Measurements from ENCODE around the gene TMEM208. TPM values are rescaled to one million over a fixed set of nuclear protein-coding genes. Genes with fewer than 3 reads are reported as not detected.

Gene TMEM208
- total RNA-seq, 1 donor from 2014 or later: 47.5 TPM

DNA sequence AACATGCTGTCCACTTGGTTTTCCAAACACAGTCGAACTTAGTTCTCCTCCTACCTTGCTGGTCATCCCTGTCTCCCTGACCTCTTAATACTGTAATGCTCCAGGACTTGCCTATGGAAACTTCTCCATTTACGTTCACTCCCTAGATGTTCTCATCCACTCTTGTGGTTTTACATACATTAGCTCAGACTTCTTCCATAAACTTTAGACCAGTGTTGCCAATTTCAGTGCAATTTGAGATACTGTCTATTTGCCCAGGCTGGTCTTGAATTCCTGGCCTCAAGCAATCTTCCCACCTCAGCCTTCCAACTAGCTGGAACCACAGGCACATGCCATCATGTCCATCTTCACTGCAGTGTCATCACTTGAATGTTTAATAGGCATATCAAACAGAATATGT lies 44.6 kb upstream of the TMEM208 start:
- peak overlapping the region; percentile 91 for H3K4me2 ChIP-seq (ENCODE audit: low read length)
- H3K9ac ChIP-seq (ENCODE audit: low read length): no peak overlapping the region

DNA sequence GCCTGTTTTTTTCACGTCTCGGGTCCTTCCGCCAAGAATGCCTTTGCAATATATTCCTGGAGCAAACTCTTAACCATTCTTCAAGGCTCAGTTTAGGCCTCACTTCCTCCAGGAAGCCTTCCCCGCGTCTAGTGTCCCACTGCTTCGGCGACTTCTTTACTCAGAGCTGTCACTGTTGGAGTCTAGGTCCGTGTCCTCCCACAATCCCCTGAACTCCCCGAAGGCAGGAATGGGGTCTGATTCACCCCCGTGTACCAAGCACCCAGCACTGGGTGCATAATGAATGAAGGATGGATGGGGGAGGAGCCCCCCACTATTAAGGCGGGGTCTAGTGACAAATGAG lies 43.7 kb upstream of the TMEM208 start:
- FAIRE-seq (no peak), DNase-seq (ENCODE audit: low read depth) (no peak)
- Histone ChIP-seq H3K36me3 (ENCODE audit: insufficient read depth, low read length) (no peaks in the 10 kb centered on the region), H3K9me3 (ENCODE audit: insufficient read depth, low read depth, low read length) (no peaks in the 10 kb centered on the region), H3K4me1 (ENCODE audit: insufficient read depth, low read length) (peaks cover 33% of the 10 kb centered on the region), H4K20me1 (ENCODE audit: insufficient read depth, low read length) (peaks cover 58% of the 10 kb centered on the region), H2AFZ (ENCODE audit: low read depth, low read length) (peak overlapping the region; percentile 94), H3K9ac (ENCODE audit: low read length) (peak overlapping the region; percentile 90), H3K4me2 (ENCODE audit: low read length) (peak overlapping the region; percentile 91), H3K27ac (ENCODE audit: low read depth, low read length) (peak overlapping the region; percentile 30), H3K27me3 (ENCODE audit: insufficient read depth, low read length) (no peaks in the 10 kb centered on the region), H3K79me2 (ENCODE audit: insufficient read depth, low read length) (peaks cover 23% of the 10 kb centered on the region), H3K4me3 (ENCODE audit: insufficient read depth, low read depth, low read length) (peak overlapping the region; percentile 70)
- peaks cover 5% of the 10 kb centered on the region for H3K27me3 Mint-ChIP-seq (ENCODE audit: low read depth, unreplicated experiment)
- TF ChIP-seq, protein P1, sequence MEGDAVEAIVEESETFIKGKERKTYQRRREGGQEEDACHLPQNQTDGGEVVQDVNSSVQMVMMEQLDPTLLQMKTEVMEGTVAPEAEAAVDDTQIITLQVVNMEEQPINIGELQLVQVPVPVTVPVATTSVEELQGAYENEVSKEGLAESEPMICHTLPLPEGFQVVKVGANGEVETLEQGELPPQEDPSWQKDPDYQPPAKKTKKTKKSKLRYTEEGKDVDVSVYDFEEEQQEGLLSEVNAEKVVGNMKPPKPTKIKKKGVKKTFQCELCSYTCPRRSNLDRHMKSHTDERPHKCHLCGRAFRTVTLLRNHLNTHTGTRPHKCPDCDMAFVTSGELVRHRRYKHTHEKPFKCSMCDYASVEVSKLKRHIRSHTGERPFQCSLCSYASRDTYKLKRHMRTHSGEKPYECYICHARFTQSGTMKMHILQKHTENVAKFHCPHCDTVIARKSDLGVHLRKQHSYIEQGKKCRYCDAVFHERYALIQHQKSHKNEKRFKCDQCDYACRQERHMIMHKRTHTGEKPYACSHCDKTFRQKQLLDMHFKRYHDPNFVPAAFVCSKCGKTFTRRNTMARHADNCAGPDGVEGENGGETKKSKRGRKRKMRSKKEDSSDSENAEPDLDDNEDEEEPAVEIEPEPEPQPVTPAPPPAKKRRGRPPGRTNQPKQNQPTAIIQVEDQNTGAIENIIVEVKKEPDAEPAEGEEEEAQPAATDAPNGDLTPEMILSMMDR (IDR thresholded peaks at IDR 0.05; ENCODE audit: insufficient read depth, low read depth, low read length): no peak
- TF ChIP-seq EZH2 (IDR thresholded peaks at IDR 0.05; ENCODE audit: insufficient read depth, low read length): no peak
- peaks cover 5% of the 10 kb centered on the region for H3K36me3 Mint-ChIP-seq (ENCODE audit: low read depth, unreplicated experiment)
- H3K4me1 Mint-ChIP-seq (ENCODE audit: low read depth, unreplicated experiment): peaks cover 15% of the 10 kb centered on the region
- no peaks in the 10 kb centered on the region for H3K9me3 Mint-ChIP-seq (ENCODE audit: unreplicated experiment)
- H3K27ac Mint-ChIP-seq (ENCODE audit: unreplicated experiment): no peak overlapping the region
- H3K4me3 Mint-ChIP-seq (ENCODE audit: unreplicated experiment): no peak overlapping the region

More for the DNA sequence above, 44.6 kb upstream of the TMEM208 start:
- H3K36me3 ChIP-seq (ENCODE audit: insufficient read depth, low read length): no peaks in the 10 kb centered on the region
- H3K27me3 Mint-ChIP-seq (ENCODE audit: low read depth, unreplicated experiment): peaks cover 11% of the 10 kb centered on the region
- FAIRE-seq (no peak), DNase-seq (ENCODE audit: low read depth) (no peak)
- H3K4me1 Mint-ChIP-seq (ENCODE audit: low read depth, unreplicated experiment): peaks cover 14% of the 10 kb centered on the region
- H3K4me1 ChIP-seq (ENCODE audit: insufficient read depth, low read length): peaks cover 33% of the 10 kb centered on the region
- peaks cover 8% of the 10 kb centered on the region for H3K36me3 Mint-ChIP-seq (ENCODE audit: low read depth, unreplicated experiment)
- no peak overlapping the region for H3K4me3 Mint-ChIP-seq (ENCODE audit: unreplicated experiment)
- no peaks in the 10 kb centered on the region for H3K9me3 ChIP-seq (ENCODE audit: insufficient read depth, low read depth, low read length)
- no peak overlapping the region for H2AFZ ChIP-seq (ENCODE audit: low read depth, low read length)
- H3K27me3 ChIP-seq (ENCODE audit: insufficient read depth, low read length): no peaks in the 10 kb centered on the region
- H3K9me3 Mint-ChIP-seq (ENCODE audit: unreplicated experiment): peaks cover 2% of the 10 kb centered on the region
- no peak for TF ChIP-seq EZH2 (IDR thresholded peaks at IDR 0.05; ENCODE audit: insufficient read depth, low read length)
- TF ChIP-seq, protein P1 (IDR thresholded peaks at IDR 0.05; ENCODE audit: insufficient read depth, low read depth, low read length): no peak
- H3K79me2 ChIP-seq (ENCODE audit: insufficient read depth, low read length): peaks cover 23% of the 10 kb centered on the region
- H4K20me1 ChIP-seq (ENCODE audit: insufficient read depth, low read length): peaks cover 68% of the 10 kb centered on the region
- no peak overlapping the region for H3K27ac ChIP-seq (ENCODE audit: low read depth, low read length)
- H3K27ac Mint-ChIP-seq (ENCODE audit: unreplicated experiment): no peak overlapping the region
- no peak overlapping the region for H3K4me3 ChIP-seq (ENCODE audit: insufficient read depth, low read depth, low read length)

DNA sequence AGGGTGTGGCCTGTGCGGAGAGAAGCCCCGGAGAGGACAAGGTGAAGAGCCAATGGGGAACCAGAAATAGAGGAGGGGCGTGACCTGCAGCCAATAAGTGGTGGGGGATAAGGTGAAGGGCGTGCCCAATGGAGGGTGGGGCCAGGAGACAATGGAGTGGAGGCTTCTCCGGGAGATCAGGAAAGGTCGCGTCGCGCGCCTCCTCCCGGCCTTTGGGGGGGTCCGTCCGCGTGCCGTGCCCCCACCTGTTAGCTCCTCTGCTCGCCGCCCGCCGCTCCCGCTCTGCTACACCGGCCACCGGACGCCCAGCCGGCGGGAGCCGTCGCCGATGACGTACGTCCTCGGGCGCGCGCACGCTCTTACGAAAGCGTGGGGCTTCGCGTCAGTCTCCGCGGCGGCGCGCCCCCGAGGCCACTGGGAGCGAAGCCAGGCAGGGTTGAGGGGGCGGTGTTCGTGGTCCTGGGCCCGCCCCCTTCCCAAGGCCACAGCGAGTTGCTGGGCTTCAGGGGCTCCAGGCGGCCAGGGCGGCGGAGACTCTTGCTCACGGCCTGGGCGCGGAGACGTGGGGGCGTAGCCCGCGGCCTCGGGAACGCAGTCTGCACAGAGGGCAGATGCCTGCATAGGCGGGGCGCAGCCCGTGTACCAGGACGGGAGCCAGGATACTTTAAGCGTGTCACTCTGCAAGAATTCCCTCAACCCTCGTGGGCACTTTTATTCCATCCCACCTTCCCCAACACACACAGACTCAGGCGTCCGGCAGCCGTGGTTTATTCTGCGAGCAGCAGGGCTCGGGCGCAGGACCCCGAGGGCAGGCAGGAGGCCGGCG lies 43.1 kb upstream of the TMEM208 start, which contains the start of gene MATCAP1:
TSS of gene MATCAP1 (minus strand) at position 337 of the 826 bp plus-strand sequence. CDS start 3,353 bp downstream, outside the sequence.
- Histone ChIP-seq H3K4me3 (ENCODE audit: insufficient read depth, low read depth, low read length) (peak within 1 kb of the TSS; percentile 70), H3K36me3 (ENCODE audit: insufficient read depth, low read length) (no peaks in the 10 kb centered on the region), H3K4me2 (ENCODE audit: low read length) (peak within 1 kb of the TSS; percentile 91), H3K9ac (ENCODE audit: low read length) (peak within 1 kb of the TSS; percentile 90), H3K27me3 (ENCODE audit: insufficient read depth, low read length) (no peaks in the 10 kb centered on the region), H3K27ac (ENCODE audit: low read depth, low read length) (peak within 1 kb of the TSS; percentile 96), H3K79me2 (ENCODE audit: insufficient read depth, low read length) (peaks cover 23% of the 10 kb centered on the region), H2AFZ (ENCODE audit: low read depth, low read length) (peak within 1 kb of the TSS; percentile 94), H3K4me1 (ENCODE audit: insufficient read depth, low read length) (peaks cover 33% of the 10 kb centered on the region), H4K20me1 (ENCODE audit: insufficient read depth, low read length) (peaks cover 53% of the 10 kb centered on the region), H3K9me3 (ENCODE audit: insufficient read depth, low read depth, low read length) (no peaks in the 10 kb centered on the region)
- peak within 1 kb of the TSS; percentile 79 for H3K4me3 Mint-ChIP-seq (ENCODE audit: unreplicated experiment)
- H3K27ac Mint-ChIP-seq (ENCODE audit: unreplicated experiment): no peak within 1 kb of the TSS
- peaks cover 15% of the 10 kb centered on the region for H3K4me1 Mint-ChIP-seq (ENCODE audit: low read depth, unreplicated experiment)
- DNase-seq (ENCODE audit: low read depth) (peak; percentile 96), FAIRE-seq (peak; percentile 49)
- H3K9me3 Mint-ChIP-seq (ENCODE audit: unreplicated experiment): no peaks in the 10 kb centered on the region
- H3K36me3 Mint-ChIP-seq (ENCODE audit: low read depth, unreplicated experiment): peaks cover 3% of the 10 kb centered on the region
- H3K27me3 Mint-ChIP-seq (ENCODE audit: low read depth, unreplicated experiment): peaks cover 2% of the 10 kb centered on the region
- TF ChIP-seq EZH2 (IDR thresholded peaks at IDR 0.05; ENCODE audit: insufficient read depth, low read length): no peak
- TF ChIP-seq, protein P1 (IDR thresholded peaks at IDR 0.05; ENCODE audit: insufficient read depth, low read depth, low read length): no peak
